HFFc6 (cell line): ENCODE measurements around the gene SEC63. TPM values are rescaled to one million over a fixed set of nuclear protein-coding genes. Genes with fewer than 3 reads are reported as not detected.

Experiments
- DNase-seq: peaks from one replicate; pipeline ENCODE4 v3.0.0-alpha.2; 2018
- H3K27ac Mint-ChIP-seq: 2 replicates; pipeline ENCODE4 v1.8.0; 2020; ENCODE audit warnings: mild to moderate bottlenecking, mixed read lengths
- H3K27me3 Mint-ChIP-seq: 2 replicates; pipeline ENCODE4 v1.8.0; 2021; ENCODE audit warnings: mild to moderate bottlenecking, moderate library complexity, mixed read lengths; ENCODE audit not compliant: insufficient read depth
- H3K36me3 Mint-ChIP-seq: 2 replicates; pipeline ENCODE4 v1.8.0; 2021; ENCODE audit warnings: low read depth, mixed read lengths
- H3K4me1 Mint-ChIP-seq: 2 replicates; pipeline ENCODE4 v1.8.0; 2020; ENCODE audit warnings: low read depth, mixed read lengths
- H3K4me3 Mint-ChIP-seq: 2 replicates; pipeline ENCODE4 v1.8.0; 2020; ENCODE audit warnings: mild to moderate bottlenecking, moderate library complexity, mixed read lengths
- H3K9me3 Mint-ChIP-seq: 2 replicates; pipeline ENCODE4 v1.8.0; 2020; ENCODE audit warnings: mild to moderate bottlenecking, mixed read lengths
- CTCF ChIP-seq: fragments of 200-600 bp; sonication (generic); IDR thresholded peaks from 2 replicates; pipeline ENCODE4 v1.5.0; 2021; ENCODE audit warnings: antibody characterized with exemption, mild to moderate bottlenecking
- total RNA-seq, 6 experiments: library from RNA; stranded (reverse); fragmentation: NEBNext Ultra II Directional; extraction: Animal tissue kit (Norgen Biotek cat#: 25700); gene quantifications; 2 replicates in 1 of 6; 3 replicates in 5 of 6; pipeline ENCODE4 v1.2.3, GENCODE V29; 2021

Gene SEC63
- total RNA-seq, 6 experiments from 2014 or later, result 99.2 to 114 (median 106) TPM

GRCh38 chr6:107989166-107990094 lies 31.4 kb upstream of the SEC63 start:
- H3K9me3 Mint-ChIP-seq, result no peaks in the 10 kb centered on the region
- peaks cover 4% of the 10 kb centered on the region for H3K27me3 Mint-ChIP-seq
- no peak overlapping the region for H3K27ac Mint-ChIP-seq
- no peak for TF ChIP-seq CTCF
- H3K4me3 Mint-ChIP-seq, result no peak overlapping the region
- no peaks in the 10 kb centered on the region for H3K36me3 Mint-ChIP-seq
- DNase-seq, result no peak
- H3K4me1 Mint-ChIP-seq, result peaks cover 19% of the 10 kb centered on the region

- no peaks in the 10 kb centered on the region for H3K9me3 Mint-ChIP-seq
- peaks cover 4% of the 10 kb centered on the region for H3K27me3 Mint-ChIP-seq
- DNase-seq, result no peak
- no peak overlapping the region for H3K4me3 Mint-ChIP-seq
- peaks cover 19% of the 10 kb centered on the region for H3K4me1 Mint-ChIP-seq
- no peaks in the 10 kb centered on the region for H3K36me3 Mint-ChIP-seq
- TF ChIP-seq CTCF, result no peak
- H3K27ac Mint-ChIP-seq, result no peak overlapping the region
Observed at GRCh38 chr6:107988570-107988969, 30.6 kb upstream of the SEC63 start.

GRCh38 chr6:107987805-107988204 lies 29.8 kb upstream of the SEC63 start:
- Mint-ChIP-seq H3K4me1 (peaks cover 19% of the 10 kb centered on the region), H3K4me3 (no peak overlapping the region), H3K27ac (no peak overlapping the region), H3K36me3 (no peaks in the 10 kb centered on the region), H3K9me3 (no peaks in the 10 kb centered on the region), H3K27me3 (peaks cover 8% of the 10 kb centered on the region)
- no peak for DNase-seq
- no peak for TF ChIP-seq CTCF

GRCh38 chr6:107985701-107986100 lies 27.7 kb upstream of the SEC63 start:
- Mint-ChIP-seq H3K4me3 (no peak overlapping the region), H3K9me3 (no peaks in the 10 kb centered on the region), H3K4me1 (peaks cover 2% of the 10 kb centered on the region), H3K36me3 (no peaks in the 10 kb centered on the region), H3K27me3 (peaks cover 8% of the 10 kb centered on the region), H3K27ac (no peak overlapping the region)
- no peak for TF ChIP-seq CTCF
- DNase-seq, result no peak

GRCh38 chr6:107983811-107984210 lies 25.8 kb upstream of the SEC63 start:
- Mint-ChIP-seq H3K36me3 (no peaks in the 10 kb centered on the region), H3K27ac (no peak overlapping the region), H3K9me3 (no peaks in the 10 kb centered on the region), H3K27me3 (peaks cover 8% of the 10 kb centered on the region), H3K4me1 (no peaks in the 10 kb centered on the region; the same call in 1 of the 2 replicates), H3K4me3 (no peak overlapping the region)
- no peak for TF ChIP-seq CTCF
- no peak for DNase-seq
